HEK293 (cell line): Measurements from ENCODE around the gene DEAF1.

Experiments
- CTCF ChIA-PET: fragments of 350-600 bp; formaldehyde crosslinking; extraction: SDS; loops from one replicate; lab custom pipeline; 2021; ENCODE audit warnings: antibody characterized with exemption; lab: Yijun Ruan, JAX
- POLR2A ChIA-PET: fragments of 300-600 bp; formaldehyde crosslinking; extraction: SDS; loops from one replicate; lab custom pipeline; 2020; ENCODE audit warnings: antibody characterized with exemption, inconsistent platforms; lab: Yijun Ruan, JAX
- H3K27ac ChIP-seq: fragments of 200-500 bp; sonication (Bioruptor generic); 2 replicates; pipeline ENCODE4 v1.5.1; 2014; ENCODE audit warnings: low read depth, low read length, control low read depth, inconsistent platforms; ENCODE audit errors: extremely low read depth
- H3K36me3 ChIP-seq, 2 experiments: fragments of 200-500 bp in 1 of 2; sonication (Bioruptor generic) in 1 of 2; 1 replicate in 1 of 2; 2 replicates in 1 of 2; pipeline ENCODE4 v1.5.1; 2014 to 2017; ENCODE audit warnings: inconsistent platforms in 2 of 2, low read length in 2 of 2; ENCODE audit not compliant: control insufficient read depth in 2 of 2, insufficient read depth in 1 of 2
- H3K4me1 ChIP-seq: fragments of 200-500 bp; sonication (Bioruptor generic); 2 replicates; pipeline ENCODE4 v1.5.1; 2014; ENCODE audit warnings: mild to moderate bottlenecking, low read length, inconsistent platforms; ENCODE audit not compliant: control insufficient read depth, insufficient read depth
- H3K4me3 ChIP-seq: 2 replicates; pipeline ENCODE4 v1.5.1; 2011; ENCODE audit warnings: low read depth, mild to moderate bottlenecking, control low read depth, low read length, moderate library complexity
- H3K9me3 ChIP-seq: fragments of 200-500 bp; sonication (Bioruptor generic); 2 replicates; pipeline ENCODE4 v1.5.1; 2014; ENCODE audit warnings: low read depth, low read length, inconsistent platforms; ENCODE audit not compliant: control insufficient read depth, insufficient read depth
- GLIS1 ChIP-seq: fragments of 450-650 bp; formaldehyde crosslinking; IDR thresholded peaks from 2 replicates; pipeline ENCODE4 v1.5.1; 2016; ENCODE audit warnings: missing biosample characterization, missing genetic modification characterization
- PBX3 ChIP-seq: sonication (generic); formaldehyde crosslinking; IDR thresholded peaks from 2 replicates; pipeline ENCODE4 v1.8.1; 2022; ENCODE audit warnings: mild to moderate bottlenecking, moderate library complexity, missing genetic modification reagents
- PRDM2 ChIP-seq: fragments of 450-650 bp; formaldehyde crosslinking; IDR thresholded peaks from 2 replicates; pipeline ENCODE4 v1.5.1; 2016; ENCODE audit warnings: missing biosample characterization, missing genetic modification characterization, borderline replicate concordance
- REST ChIP-seq: fragments of 450-650 bp; formaldehyde crosslinking; IDR thresholded peaks from 2 replicates; pipeline ENCODE4 v1.5.1; 2016; ENCODE audit warnings: missing biosample characterization, missing genetic modification characterization
- SP3 ChIP-seq: fragments of 450-650 bp; formaldehyde crosslinking; IDR thresholded peaks from 2 replicates; pipeline ENCODE4 v1.5.1; 2016; ENCODE audit warnings: missing biosample characterization, missing genetic modification characterization
- ZBTB21 ChIP-seq: fragments of 450-650 bp; formaldehyde crosslinking; IDR thresholded peaks from 2 replicates; pipeline ENCODE4 v1.5.1; 2017; ENCODE audit warnings: missing biosample characterization, missing genetic modification characterization
- ZFHX2 ChIP-seq: fragments of 450-650 bp; formaldehyde crosslinking; conservative IDR thresholded peaks from 2 replicates; pipeline ENCODE4 v1.5.1; 2016; ENCODE audit warnings: missing biosample characterization, missing genetic modification characterization
- ZNF10 ChIP-seq: fragments of 450-650 bp; formaldehyde crosslinking; IDR thresholded peaks from 2 replicates; pipeline ENCODE4 v1.5.1; 2017; ENCODE audit warnings: missing biosample characterization, missing genetic modification characterization
- ZNF140 ChIP-seq: fragments of 450-650 bp; formaldehyde crosslinking; IDR thresholded peaks from 2 replicates; pipeline ENCODE4 v1.5.1; 2016; ENCODE audit warnings: missing biosample characterization, missing genetic modification characterization
- ZNF146 ChIP-seq: fragments of 450-650 bp; formaldehyde crosslinking; IDR thresholded peaks from 2 replicates; pipeline ENCODE4 v1.5.1; 2016; ENCODE audit warnings: missing biosample characterization, missing genetic modification characterization
- ZNF174 ChIP-seq: fragments of 450-650 bp; formaldehyde crosslinking; IDR thresholded peaks from 2 replicates; pipeline ENCODE4 v1.5.0; 2017; ENCODE audit warnings: missing biosample characterization, mild to moderate bottlenecking, missing genetic modification characterization
- ZNF280C ChIP-seq: fragments of 450-650 bp; formaldehyde crosslinking; IDR thresholded peaks from 2 replicates; pipeline ENCODE4 v1.5.1; 2016; ENCODE audit warnings: missing biosample characterization, missing genetic modification characterization
- ZNF433 ChIP-seq: fragments of 450-650 bp; formaldehyde crosslinking; IDR thresholded peaks from 2 replicates; pipeline ENCODE4 v1.5.1; 2016; ENCODE audit warnings: missing biosample characterization, missing genetic modification characterization, low read depth
- ZNF473 ChIP-seq: fragments of 450-650 bp; formaldehyde crosslinking; IDR thresholded peaks from 2 replicates; pipeline ENCODE4 v1.5.1; 2017; ENCODE audit warnings: missing biosample characterization, missing genetic modification characterization
- ZNF561 ChIP-seq: fragments of 450-650 bp; IDR thresholded peaks from 2 replicates; pipeline ENCODE4 v1.5.1; 2018; ENCODE audit warnings: missing biosample characterization, missing genetic modification characterization, borderline replicate concordance
- ZNF624 ChIP-seq: fragments of 450-650 bp; formaldehyde crosslinking; IDR thresholded peaks from 2 replicates; pipeline ENCODE4 v1.5.1; 2017; ENCODE audit warnings: missing biosample characterization, missing genetic modification characterization
- ZNF654 ChIP-seq: fragments of 450-650 bp; formaldehyde crosslinking; IDR thresholded peaks from 2 replicates; pipeline ENCODE4 v1.5.1; 2016; ENCODE audit warnings: low read depth, missing biosample characterization, missing genetic modification characterization
- ZNF768 ChIP-seq: fragments of 450-650 bp; formaldehyde crosslinking; IDR thresholded peaks from 2 replicates; pipeline ENCODE4 v1.5.1; 2018; ENCODE audit warnings: missing biosample characterization, mild to moderate bottlenecking, missing genetic modification characterization
- ZNF837 ChIP-seq: fragments of 450-650 bp; formaldehyde crosslinking; IDR thresholded peaks from 2 replicates; pipeline ENCODE4 v1.5.1; 2016; ENCODE audit warnings: missing biosample characterization, missing genetic modification characterization
- ZSCAN23 ChIP-seq: fragments of 450-650 bp; formaldehyde crosslinking; IDR thresholded peaks from 2 replicates; pipeline ENCODE4 v1.5.1; 2016; ENCODE audit warnings: missing biosample characterization, missing genetic modification characterization

The DEAF1 gene

GRCh38 chr11:696955-697491 lies 2.0 kb upstream of the DEAF1 start:
- CTCF ChIA-PET: interaction anchor here (0.6 to 3.6 kb wide), 4 partner anchors 26 to 849 kb away, joined by 3 to 28 read pairs (median 10); no protein-coding TSS in a partner anchor
- H3K4me1 ChIP-seq: no peaks in the 10 kb centered on the region
- H3K36me3 ChIP-seq: peaks cover 0 to 27% of the 10 kb centered on the region in 2 experiments; a peak in 1 of 3 replicates
- H3K27ac ChIP-seq: no peak overlapping the region
- H3K9me3 ChIP-seq: no peaks in the 10 kb centered on the region
- H3K4me3 ChIP-seq: no peak overlapping the region
- TF ChIP-seq PRDM2 (tag by site-specific recombination): no peak
- TF ChIP-seq ZNF10 (tag by site-specific recombination): no peak
- TF ChIP-seq GLIS1 (tag by site-specific recombination): peak; percentile 9; the same call in 1 of the 2 replicates
- no peak for TF ChIP-seq ZNF654 (tag by site-specific recombination)
- TF ChIP-seq ZNF146: no peak
- no peak for TF ChIP-seq ZNF837 (tag by site-specific recombination)
- TF ChIP-seq ZSCAN23 (tag by site-specific recombination): no peak
- no peak for TF ChIP-seq ZNF473 (tag by site-specific recombination)
- POLR2A ChIA-PET: interaction anchor here (0.6 to 3.9 kb wide), 6 partner anchors 8 to 108 kb away, joined by 3 to 19 read pairs (median 10); partner anchors contain the start of gene TALDO1

GRCh38 chr11:695538-696248 lies 671 bp upstream of the DEAF1 start, which contains the start of gene TMEM80:
Gene TMEM80 (plus strand): TSS chr11:695816. CDS start chr11:695828, 12 bp downstream.
- peak within 1 kb of the TSS; percentile 89 for H3K4me3 ChIP-seq
- POLR2A ChIA-PET: interaction anchor here (0.6 to 3.9 kb wide), 13 partner anchors 9 to 166 kb away, joined by 3 to 19 read pairs (median 5); partner anchors contain the start of genes CEND1 and IRF7
- H3K4me1 ChIP-seq: no peaks in the 10 kb centered on the region
- CTCF ChIA-PET: interaction anchor here (0.6 to 3.6 kb wide), 6 partner anchors 11 to 96 kb away, joined by 3 to 28 read pairs (median 4); no protein-coding TSS in a partner anchor
- peaks cover 0 to 30% of the 10 kb centered on the region in 2 experiments; a peak in 1 of 3 replicates for H3K36me3 ChIP-seq
- peak within 1 kb of the TSS; percentile 97 for H3K27ac ChIP-seq
- H3K9me3 ChIP-seq: no peaks in the 10 kb centered on the region
- TF ChIP-seq ZNF768 (tag by site-specific recombination) (no peak), SP3 (tag by site-specific recombination) (no peak), ZNF280C (no peak), ZNF433 (no peak), ZNF561 (tag by site-specific recombination) (peak; percentile 41; the same call in 1 of the 2 replicates), PBX3 (no peak), ZNF174 (tag by site-specific recombination) (no peak), ZNF624 (no peak), ZBTB21 (tag by site-specific recombination) (no peak), ZFHX2 (tag by site-specific recombination) (peak; percentile 36; the same call in 1 of the 2 replicates), ZNF140 (no peak), ZNF10 (tag by site-specific recombination) (no peak), REST (no peak)
